NT2/D1 (cell line): ENCODE results near the gene PPM1A.

Experiments
- SUZ12 ChIP-seq: IDR thresholded peaks from 2 replicates; pipeline ENCODE4 v1.6.1; 2011; ENCODE audit not compliant: insufficient read length, insufficient read depth; ENCODE audit errors: extremely low read depth
- YY1 ChIP-seq: IDR thresholded peaks from 2 replicates; pipeline ENCODE4 v1.6.1; 2011; ENCODE audit not compliant: insufficient read length, insufficient read depth
- ZNF274 ChIP-seq: IDR thresholded peaks from 2 replicates; pipeline ENCODE4 v1.6.1; 2011; ENCODE audit warnings: mild to moderate bottlenecking, low read depth, low read length

DNA sequence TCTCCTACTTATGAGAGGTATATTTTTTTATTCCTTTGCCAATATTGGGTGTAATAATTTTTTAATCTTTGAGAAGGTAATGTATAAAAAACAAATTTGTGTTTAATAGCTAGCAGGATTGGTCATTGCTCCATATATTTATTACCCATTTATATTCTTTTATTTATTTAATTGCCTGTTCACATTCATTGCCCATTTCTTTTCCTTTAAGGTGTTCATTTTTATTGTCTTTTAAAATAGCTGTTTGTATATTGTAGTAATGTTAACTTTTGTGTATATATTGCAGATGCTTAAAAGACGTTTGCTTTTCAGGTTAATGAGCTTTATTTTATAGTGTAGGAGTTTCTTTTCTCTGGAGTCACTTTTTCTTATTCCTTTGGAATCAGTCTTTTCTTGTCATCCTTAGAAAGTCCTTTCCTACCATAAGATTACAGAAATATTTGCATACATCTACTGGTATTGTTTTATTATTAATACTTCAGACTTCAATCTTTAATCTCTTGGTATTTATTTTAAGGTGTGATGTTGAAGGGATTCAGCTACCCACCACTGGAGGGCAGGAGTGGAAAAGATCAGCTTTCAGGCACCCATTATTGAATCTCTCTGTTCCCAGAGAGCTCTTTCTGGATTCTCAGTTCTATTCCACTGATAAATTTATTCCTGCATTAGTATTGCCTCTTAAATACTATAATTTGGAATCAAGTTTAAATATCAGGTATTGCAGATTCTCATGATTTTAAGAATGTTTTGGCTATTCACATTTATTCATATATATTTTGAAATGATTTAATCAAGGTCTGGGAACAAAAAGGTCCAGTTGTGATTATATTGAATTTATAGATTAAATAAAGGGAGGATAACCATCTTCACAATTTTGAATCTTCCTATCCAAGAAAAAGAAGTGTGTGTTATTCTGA, 17.3 kb downstream of the PPM1A start:
- TF ChIP-seq SUZ12 (no peak), ZNF274 (no peak), YY1 (no peak)
